ENCODE results near the gene RPL10A. TPM values are rescaled to one million over a fixed set of nuclear protein-coding genes. Genes with fewer than 3 reads are reported as not detected.

RPL10A gene
- total and polyA plus RNA-seq, 2 of the 13 experiments (the other 11 are each of a cell fraction or from before 2014, with no cell fraction given), result 1,854 to 2,726 TPM

DNA sequence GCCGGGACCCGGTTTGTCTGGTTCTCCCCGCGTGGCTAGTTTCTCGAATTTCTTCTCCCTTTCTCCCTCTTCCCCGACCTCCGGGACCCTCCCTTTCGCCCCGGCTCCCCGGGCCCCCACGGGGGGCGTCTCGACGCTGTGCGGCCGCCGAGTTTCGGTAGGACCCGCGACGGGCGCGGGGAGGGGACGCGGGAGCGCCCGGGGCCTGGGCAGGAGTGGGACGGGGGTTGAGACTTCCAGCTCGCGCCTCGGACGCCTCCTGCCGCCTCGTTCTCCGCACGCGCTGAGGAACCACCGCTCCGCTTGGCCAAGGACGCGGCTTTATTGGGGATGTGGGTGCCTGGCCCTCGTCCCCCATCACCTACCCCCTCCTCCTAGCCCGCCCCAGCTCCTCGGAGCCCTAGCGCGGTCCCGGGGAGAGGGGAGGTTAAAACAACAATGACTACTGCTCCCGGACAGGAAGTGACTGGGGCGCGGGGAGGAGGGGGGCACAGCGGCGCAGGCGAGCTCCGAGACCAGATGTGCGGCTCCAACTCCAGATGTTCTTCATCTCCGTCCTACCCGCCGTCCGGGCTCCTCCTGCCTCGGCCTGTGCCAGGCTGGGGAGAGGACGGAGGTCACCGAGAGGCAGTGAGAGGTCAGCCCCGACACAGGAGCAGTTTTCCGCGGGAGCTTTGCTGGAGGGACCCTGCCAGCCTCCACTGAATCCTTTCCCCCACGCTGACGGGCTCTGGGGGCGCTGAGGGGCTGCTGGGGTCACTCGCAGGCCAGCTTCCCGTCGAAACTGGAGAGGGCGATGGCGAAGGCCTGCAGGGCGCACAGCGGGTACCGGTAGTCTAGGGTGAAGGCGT lies 29.6 kb downstream of the RPL10A start (continued):
- TF ChIP-seq ZIK1 (CRISPR knock-in tag; IDR thresholded peaks at IDR 0.05; ENCODE audit: borderline replicate concordance, low read depth), result peak; percentile 69; the same call in 1 of the 2 replicates
- TF ChIP-seq PAF1 (CRISPR knock-in tag; IDR thresholded peaks at IDR 0.05), result no peak
- TF ChIP-seq TCF7L2 (IDR thresholded peaks at IDR 0.05; ENCODE audit: low read depth, low read length), result no peak
- TF ChIP-seq, protein P1, sequence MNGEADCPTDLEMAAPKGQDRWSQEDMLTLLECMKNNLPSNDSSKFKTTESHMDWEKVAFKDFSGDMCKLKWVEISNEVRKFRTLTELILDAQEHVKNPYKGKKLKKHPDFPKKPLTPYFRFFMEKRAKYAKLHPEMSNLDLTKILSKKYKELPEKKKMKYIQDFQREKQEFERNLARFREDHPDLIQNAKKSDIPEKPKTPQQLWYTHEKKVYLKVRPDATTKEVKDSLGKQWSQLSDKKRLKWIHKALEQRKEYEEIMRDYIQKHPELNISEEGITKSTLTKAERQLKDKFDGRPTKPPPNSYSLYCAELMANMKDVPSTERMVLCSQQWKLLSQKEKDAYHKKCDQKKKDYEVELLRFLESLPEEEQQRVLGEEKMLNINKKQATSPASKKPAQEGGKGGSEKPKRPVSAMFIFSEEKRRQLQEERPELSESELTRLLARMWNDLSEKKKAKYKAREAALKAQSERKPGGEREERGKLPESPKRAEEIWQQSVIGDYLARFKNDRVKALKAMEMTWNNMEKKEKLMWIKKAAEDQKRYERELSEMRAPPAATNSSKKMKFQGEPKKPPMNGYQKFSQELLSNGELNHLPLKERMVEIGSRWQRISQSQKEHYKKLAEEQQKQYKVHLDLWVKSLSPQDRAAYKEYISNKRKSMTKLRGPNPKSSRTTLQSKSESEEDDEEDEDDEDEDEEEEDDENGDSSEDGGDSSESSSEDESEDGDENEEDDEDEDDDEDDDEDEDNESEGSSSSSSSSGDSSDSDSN (CRISPR knock-in tag; IDR thresholded peaks at IDR 0.05), result peak; percentile 77
- no peak for TF ChIP-seq KDM6A (CRISPR knock-in tag; IDR thresholded peaks at IDR 0.05; ENCODE audit: low read depth)
- no peak for TF ChIP-seq SP5 (CRISPR knock-in tag; IDR thresholded peaks at IDR 0.05; ENCODE audit: borderline replicate concordance, low read depth)
- no peak for TF ChIP-seq NPAS2 (CRISPR knock-in tag; IDR thresholded peaks at IDR 0.05; ENCODE audit: borderline replicate concordance)
- no peak for TF ChIP-seq NR2C2 (CRISPR knock-in tag; IDR thresholded peaks at IDR 0.05; ENCODE audit: borderline replicate concordance)
- TF ChIP-seq ZNF546 (CRISPR knock-in tag; conservative IDR thresholded peaks at IDR 0.05), result peak; percentile 92; the same call in 1 of the 2 replicates
- TF ChIP-seq ZSCAN31 (CRISPR knock-in tag; IDR thresholded peaks at IDR 0.05; ENCODE audit: low read depth), result peak; percentile 70; the same call in 1 of the 2 replicates
- no peak for TF ChIP-seq ZNF761 (CRISPR knock-in tag; conservative IDR thresholded peaks at IDR 0.05)
- TF ChIP-seq PPARG (CRISPR knock-in tag; conservative IDR thresholded peaks at IDR 0.05), result peak; percentile 49
- TF ChIP-seq, protein P2, sequence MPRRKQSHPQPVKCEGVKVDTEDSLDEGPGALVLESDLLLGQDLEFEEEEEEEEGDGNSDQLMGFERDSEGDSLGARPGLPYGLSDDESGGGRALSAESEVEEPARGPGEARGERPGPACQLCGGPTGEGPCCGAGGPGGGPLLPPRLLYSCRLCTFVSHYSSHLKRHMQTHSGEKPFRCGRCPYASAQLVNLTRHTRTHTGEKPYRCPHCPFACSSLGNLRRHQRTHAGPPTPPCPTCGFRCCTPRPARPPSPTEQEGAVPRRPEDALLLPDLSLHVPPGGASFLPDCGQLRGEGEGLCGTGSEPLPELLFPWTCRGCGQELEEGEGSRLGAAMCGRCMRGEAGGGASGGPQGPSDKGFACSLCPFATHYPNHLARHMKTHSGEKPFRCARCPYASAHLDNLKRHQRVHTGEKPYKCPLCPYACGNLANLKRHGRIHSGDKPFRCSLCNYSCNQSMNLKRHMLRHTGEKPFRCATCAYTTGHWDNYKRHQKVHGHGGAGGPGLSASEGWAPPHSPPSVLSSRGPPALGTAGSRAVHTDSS (CRISPR knock-in tag; conservative IDR thresholded peaks at IDR 0.05), result no peak
- no peak for TF ChIP-seq HHEX (CRISPR knock-in tag; IDR thresholded peaks at IDR 0.05)
- TF ChIP-seq, protein P3, sequence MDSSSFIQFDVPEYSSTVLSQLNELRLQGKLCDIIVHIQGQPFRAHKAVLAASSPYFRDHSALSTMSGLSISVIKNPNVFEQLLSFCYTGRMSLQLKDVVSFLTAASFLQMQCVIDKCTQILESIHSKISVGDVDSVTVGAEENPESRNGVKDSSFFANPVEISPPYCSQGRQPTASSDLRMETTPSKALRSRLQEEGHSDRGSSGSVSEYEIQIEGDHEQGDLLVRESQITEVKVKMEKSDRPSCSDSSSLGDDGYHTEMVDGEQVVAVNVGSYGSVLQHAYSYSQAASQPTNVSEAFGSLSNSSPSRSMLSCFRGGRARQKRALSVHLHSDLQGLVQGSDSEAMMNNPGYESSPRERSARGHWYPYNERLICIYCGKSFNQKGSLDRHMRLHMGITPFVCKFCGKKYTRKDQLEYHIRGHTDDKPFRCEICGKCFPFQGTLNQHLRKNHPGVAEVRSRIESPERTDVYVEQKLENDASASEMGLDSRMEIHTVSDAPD (CRISPR knock-in tag; IDR thresholded peaks at IDR 0.05), result no peak; the same call in 1 of the 2 replicates
- no peak for TF ChIP-seq HMGA1 (CRISPR knock-in tag; conservative IDR thresholded peaks at IDR 0.05)
- no peak; the same call in 1 of the 2 replicates for TF ChIP-seq SP4 (CRISPR knock-in tag; IDR thresholded peaks at IDR 0.05)
- TF ChIP-seq, protein P4, sequence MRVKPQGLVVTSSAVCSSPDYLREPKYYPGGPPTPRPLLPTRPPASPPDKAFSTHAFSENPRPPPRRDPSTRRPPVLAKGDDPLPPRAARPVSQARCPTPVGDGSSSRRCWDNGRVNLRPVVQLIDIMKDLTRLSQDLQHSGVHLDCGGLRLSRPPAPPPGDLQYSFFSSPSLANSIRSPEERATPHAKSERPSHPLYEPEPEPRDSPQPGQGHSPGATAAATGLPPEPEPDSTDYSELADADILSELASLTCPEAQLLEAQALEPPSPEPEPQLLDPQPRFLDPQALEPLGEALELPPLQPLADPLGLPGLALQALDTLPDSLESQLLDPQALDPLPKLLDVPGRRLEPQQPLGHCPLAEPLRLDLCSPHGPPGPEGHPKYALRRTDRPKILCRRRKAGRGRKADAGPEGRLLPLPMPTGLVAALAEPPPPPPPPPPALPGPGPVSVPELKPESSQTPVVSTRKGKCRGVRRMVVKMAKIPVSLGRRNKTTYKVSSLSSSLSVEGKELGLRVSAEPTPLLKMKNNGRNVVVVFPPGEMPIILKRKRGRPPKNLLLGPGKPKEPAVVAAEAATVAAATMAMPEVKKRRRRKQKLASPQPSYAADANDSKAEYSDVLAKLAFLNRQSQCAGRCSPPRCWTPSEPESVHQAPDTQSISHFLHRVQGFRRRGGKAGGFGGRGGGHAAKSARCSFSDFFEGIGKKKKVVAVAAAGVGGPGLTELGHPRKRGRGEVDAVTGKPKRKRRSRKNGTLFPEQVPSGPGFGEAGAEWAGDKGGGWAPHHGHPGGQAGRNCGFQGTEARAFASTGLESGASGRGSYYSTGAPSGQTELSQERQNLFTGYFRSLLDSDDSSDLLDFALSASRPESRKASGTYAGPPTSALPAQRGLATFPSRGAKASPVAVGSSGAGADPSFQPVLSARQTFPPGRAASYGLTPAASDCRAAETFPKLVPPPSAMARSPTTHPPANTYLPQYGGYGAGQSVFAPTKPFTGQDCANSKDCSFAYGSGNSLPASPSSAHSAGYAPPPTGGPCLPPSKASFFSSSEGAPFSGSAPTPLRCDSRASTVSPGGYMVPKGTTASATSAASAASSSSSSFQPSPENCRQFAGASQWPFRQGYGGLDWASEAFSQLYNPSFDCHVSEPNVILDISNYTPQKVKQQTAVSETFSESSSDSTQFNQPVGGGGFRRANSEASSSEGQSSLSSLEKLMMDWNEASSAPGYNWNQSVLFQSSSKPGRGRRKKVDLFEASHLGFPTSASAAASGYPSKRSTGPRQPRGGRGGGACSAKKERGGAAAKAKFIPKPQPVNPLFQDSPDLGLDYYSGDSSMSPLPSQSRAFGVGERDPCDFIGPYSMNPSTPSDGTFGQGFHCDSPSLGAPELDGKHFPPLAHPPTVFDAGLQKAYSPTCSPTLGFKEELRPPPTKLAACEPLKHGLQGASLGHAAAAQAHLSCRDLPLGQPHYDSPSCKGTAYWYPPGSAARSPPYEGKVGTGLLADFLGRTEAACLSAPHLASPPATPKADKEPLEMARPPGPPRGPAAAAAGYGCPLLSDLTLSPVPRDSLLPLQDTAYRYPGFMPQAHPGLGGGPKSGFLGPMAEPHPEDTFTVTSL (CRISPR knock-in tag; IDR thresholded peaks at IDR 0.05; ENCODE audit: borderline replicate concordance), result peak; percentile 42; the same call in 1 of the 2 replicates
